K562 treated with DMSO at 1 percent for 12 hours (cell line): Measurements from ENCODE around the gene GRIN3A. TPM values are rescaled to one million over a fixed set of nuclear protein-coding genes. Genes with fewer than 3 reads are reported as not detected.

Experiments used
- total RNA-seq: library from RNA; unstranded; fragments of 300-600 nt; gene quantifications from 2 replicates; pipeline ENCODE4 v1.2.3, GENCODE V29; 2022; ENCODE audit not compliant: insufficient read depth

Gene GRIN3A
- total RNA-seq, result not detected in 2 replicates

DNA sequence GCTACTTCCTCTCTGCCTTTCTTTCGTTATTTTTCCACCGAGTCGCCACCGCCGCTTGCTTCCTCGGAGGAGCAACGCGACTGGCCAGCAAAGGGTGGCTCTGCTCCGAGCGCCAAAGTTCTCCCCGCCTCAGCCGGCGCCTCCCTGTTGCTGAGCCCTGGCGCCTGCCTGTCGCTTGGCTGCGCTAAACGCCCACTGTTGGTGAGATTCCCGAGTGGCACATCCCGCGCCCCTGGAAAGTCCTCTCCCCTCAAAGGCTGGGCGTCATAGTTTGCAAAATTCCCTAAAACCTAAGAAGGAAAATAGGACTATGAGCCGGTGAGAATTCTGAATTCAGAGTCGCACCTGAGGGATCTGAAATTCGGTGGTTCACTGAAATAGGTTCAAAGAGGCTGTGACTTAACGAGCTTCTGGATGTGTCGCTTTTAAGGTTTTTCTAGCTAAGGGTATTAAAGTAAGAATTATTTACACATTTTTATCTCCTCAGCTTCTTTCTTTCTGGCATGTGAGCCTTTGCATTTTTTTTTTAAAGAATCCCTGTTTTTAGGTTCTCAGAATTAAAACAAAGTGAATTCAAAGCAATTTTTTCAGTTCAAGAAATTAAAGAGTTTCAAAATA, at the start of gene GRIN3A:
Gene GRIN3A, minus strand, starts transcription at position 82 of the 618 bp plus-strand sequence. CDS start 668 bp downstream, outside the sequence.

DNA sequence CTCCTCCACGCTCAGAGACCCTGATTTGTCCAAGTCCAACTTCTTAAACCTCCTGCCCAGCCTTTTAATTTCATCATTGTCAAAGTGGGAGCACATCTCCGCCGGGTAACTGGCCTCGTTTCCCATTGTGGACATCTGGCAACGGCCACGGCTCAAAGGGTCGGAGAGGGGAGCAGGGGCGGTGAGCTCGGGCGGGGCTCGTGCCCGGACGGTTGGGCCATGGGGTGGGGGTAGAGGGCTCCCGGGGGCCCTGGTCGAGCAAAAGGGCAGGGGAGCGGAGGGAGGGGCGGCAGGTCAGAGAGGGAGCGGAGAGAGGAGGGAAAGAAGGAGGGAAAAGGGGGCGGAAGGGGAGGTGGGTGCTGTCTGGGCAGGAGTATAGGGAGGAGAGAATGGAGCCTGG, 143.7 kb downstream of the GRIN3A start, which contains the start of gene PPP3R2:
Gene PPP3R2, minus strand, starts transcription at position 174 of the 400 bp plus-strand sequence. Its CDS starts 48 bp downstream, at position 126.

DNA sequence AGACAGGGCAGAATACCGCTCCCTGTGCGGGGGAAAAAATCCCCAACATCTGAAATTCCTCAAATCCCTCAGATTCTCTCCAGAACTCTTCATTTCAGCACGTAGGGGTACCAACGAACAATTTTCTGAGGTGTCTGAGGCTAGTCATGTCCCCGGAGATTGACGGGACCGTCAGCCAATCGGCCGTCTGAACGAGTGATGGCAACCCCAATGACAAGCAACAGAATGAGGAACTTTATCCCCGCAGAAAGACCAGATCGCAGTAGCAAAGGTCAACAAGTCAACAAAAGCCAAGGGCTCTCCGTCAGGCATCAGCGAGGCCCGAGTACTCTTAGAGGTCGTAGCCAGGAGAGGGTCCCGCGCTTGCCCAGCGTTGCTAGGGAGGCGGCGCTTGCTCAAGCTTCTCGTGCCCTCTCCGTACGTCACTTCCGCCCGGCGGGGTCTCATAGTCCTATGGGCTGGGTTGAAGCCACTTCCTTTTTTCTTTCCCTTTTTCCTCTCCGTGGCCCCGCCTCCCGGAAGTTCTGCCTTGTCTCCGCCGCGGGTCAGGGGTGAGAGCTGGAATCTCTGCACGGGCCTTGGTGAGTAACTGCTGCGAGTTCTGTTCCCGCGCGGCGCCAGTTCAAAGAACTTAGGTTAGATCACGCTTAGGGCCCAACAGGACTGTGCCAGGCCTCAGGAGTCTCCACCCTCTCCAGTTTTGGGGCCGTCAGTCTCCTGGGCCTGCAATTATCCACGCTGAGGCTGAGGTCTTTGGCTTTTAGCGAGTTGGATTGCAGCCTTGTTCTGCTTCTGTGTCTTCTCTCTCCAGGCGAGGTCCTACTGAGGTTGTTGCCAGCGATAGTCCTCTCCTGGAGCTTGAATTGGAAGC, 204.9 kb downstream of the GRIN3A start, which contains the start of gene RNF20:
Gene RNF20, plus strand, starts transcription at position 520 of the 871 bp plus-strand sequence. CDS start 1,571 bp downstream, outside the sequence.

Other genes starting within 250 kb of the GRIN3A start
- gene RNF20, start 204.8 kb downstream of the GRIN3A start, total RNA-seq, result 11.6 and 28.5 TPM in 2 replicates
- not detected in 2 replicates for gene PPP3R2, start 143.7 kb downstream of the GRIN3A start, total RNA-seq